ENCODE data around the gene ATP10B. TPM values are rescaled to one million over a fixed set of nuclear protein-coding genes. Genes with fewer than 3 reads are reported as not detected.

Gene ATP10B
- total and polyA plus RNA-seq, 12 donors, result 0.03 to 0.35 (median 0.13) TPM; not detected in 4

- 45 to 75% (median 55%) methylated on average over 1 of the region's 1 CpG for WGBS, 4 donors
- no peaks in the 10 kb centered on the region for H3K27me3 ChIP-seq
- H3K27ac ChIP-seq, result no peak overlapping the region
- TF ChIP-seq CTCF (IDR thresholded peaks at IDR 0.05), result no peak
- no peak for TF ChIP-seq POLR2A (IDR thresholded peaks at IDR 0.05)
- no peak overlapping the region for H3K4me3 ChIP-seq
- no peaks in the 10 kb centered on the region for H3K4me1 ChIP-seq (replicated peaks in 1 of 2)
- no peak for DNase-seq
- intact Hi-C loops (cut with DNase I), result no loop called here
- H3K36me3 ChIP-seq (replicated peaks in 1 of 2), result no peaks in the 10 kb centered on the region
- H3K9me3 ChIP-seq (replicated peaks in 1 of 3), result no peaks in the 10 kb centered on the region
These were observed 152.7 kb downstream of the ATP10B start for GRCh38 chr5:160699301-160699700.

- no peaks in the 10 kb centered on the region for H3K36me3 ChIP-seq (replicated peaks in 1 of 2)
- no peak for TF ChIP-seq POLR2A (IDR thresholded peaks at IDR 0.05)
- TF ChIP-seq CTCF (IDR thresholded peaks at IDR 0.05), result no peak
These were observed 154.7 kb downstream of the ATP10B start for GRCh38 chr5:160697281-160697680.

GRCh38 chr5:160694896-160695295, 157.1 kb downstream of the ATP10B start:
- no peaks in the 10 kb centered on the region for H3K27me3 ChIP-seq
- TF ChIP-seq POLR2A (IDR thresholded peaks at IDR 0.05), result no peak
- no peak for TF ChIP-seq CTCF (IDR thresholded peaks at IDR 0.05)
- no peak for DNase-seq
- 56 to 66% (median 61%) methylated on average over 2 of the region's 2 CpGs for WGBS, 4 donors
- H3K4me1 ChIP-seq (replicated peaks in 1 of 2), result no peaks in the 10 kb centered on the region
- intact Hi-C loops (cut with DNase I), result no loop called here
- no peaks in the 10 kb centered on the region for H3K36me3 ChIP-seq (replicated peaks in 1 of 2)
- peak overlapping the region in 1 of 5 donors; percentile 36 for H3K27ac ChIP-seq
- H3K4me3 ChIP-seq, result no peak overlapping the region
- no peaks in the 10 kb centered on the region for H3K9me3 ChIP-seq (replicated peaks in 1 of 3)

More at GRCh38 chr5:160697281-160697680, 154.7 kb downstream of the ATP10B start:
- H3K27ac ChIP-seq, result no peak overlapping the region
- no peaks in the 10 kb centered on the region for H3K9me3 ChIP-seq (replicated peaks in 1 of 3)
- no peak overlapping the region for H3K4me3 ChIP-seq
- H3K4me1 ChIP-seq (replicated peaks in 1 of 2), result no peaks in the 10 kb centered on the region
- 69 to 85% (median 76%) methylated on average over 3 of the region's 3 CpGs for WGBS, 4 donors
- intact Hi-C loops (cut with DNase I), result no loop called here
- H3K27me3 ChIP-seq, result no peaks in the 10 kb centered on the region
- DNase-seq, result no peak

GRCh38 chr5:160693831-160694465, 158.1 kb downstream of the ATP10B start:
- TF ChIP-seq CTCF (IDR thresholded peaks at IDR 0.05), result no peak
- TF ChIP-seq POLR2A (IDR thresholded peaks at IDR 0.05), result no peak
- 54 to 64% (median 60%) methylated on average over 7 of the region's 7 CpGs for WGBS, 4 donors
- Histone ChIP-seq H3K4me3 (no peak overlapping the region), H3K4me1 (replicated peaks in 1 of 2) (no peaks in the 10 kb centered on the region), H3K27ac (no peak overlapping the region), H3K9me3 (replicated peaks in 1 of 3) (no peaks in the 10 kb centered on the region), H3K27me3 (no peaks in the 10 kb centered on the region), H3K36me3 (replicated peaks in 1 of 2) (no peaks in the 10 kb centered on the region)
- no peak for DNase-seq
- intact Hi-C loops (cut with DNase I), result no loop called here

All from adrenal gland (tissue), 12 donors.